Sigmoid colon (tissue), 4 donors: ENCODE results near the gene CECR2.

ENCODE experiments used
- CTCF ChIP-seq, 4 experiments: fragments of 450-650 bp in 3 of 4; fragments of 200-600 bp in 1 of 4; IDR thresholded peaks; one replicate each; pipeline ENCODE4 v1.5.1; 2016 to 2019; ENCODE audit warnings: antibody characterized with exemption in 4 of 4, mild to moderate bottlenecking in 3 of 4, moderate library complexity in 2 of 4
- POLR2A ChIP-seq, 2 donors: fragments of 450-650 bp; IDR thresholded peaks; one replicate each; pipeline ENCODE4 v1.6.1; 2016; ENCODE audit warnings: antibody characterized with exemption in 2 of 2, mild to moderate bottlenecking in 2 of 2, moderate library complexity in 2 of 2
- POLR2AphosphoS5 ChIP-seq, 4 donors: sonication (generic); formaldehyde crosslinking; IDR thresholded peaks; one replicate each; pipeline ENCODE4 v1.6.1; 2017; ENCODE audit warnings: antibody characterized with exemption in 4 of 4

- TF ChIP-seq POLR2AphosphoS5 (IDR thresholded peaks at IDR 0.05) (no peak), CTCF (IDR thresholded peaks at IDR 0.05) (no peak), POLR2A (IDR thresholded peaks at IDR 0.05) (no peak)
Observed at GRCh38 chr22:17559188-17559587, 189.9 kb downstream of the CECR2 start.
